Gastrocnemius medialis (tissue), 4 donors: ENCODE measurements around the gene KANSL1.
"Not testable (repeated sequence)": the region's sequence is repeated elsewhere in the genome, so short reads cannot be mapped to it uniquely, and the experiment has no call there.

Experiments
- POLR2A ChIP-seq, 2 donors: fragments of 450-650 bp; IDR thresholded peaks; one replicate each; pipeline ENCODE4 v1.6.1; 2017; ENCODE audit warnings: antibody characterized with exemption in 2 of 2, mild to moderate bottlenecking in 2 of 2, moderate library complexity in 2 of 2
- TF ChIP-seq, protein P1 (sequence below), 5 experiments: fragments of 450-650 bp in 3 of 5; fragments of 200-600 bp in 2 of 5; sonication (generic) in 2 of 5; IDR thresholded peaks in 4 of 5; conservative IDR thresholded peaks in 1 of 5; 1 replicate in 4 of 5; 2 replicates in 1 of 5; pipeline ENCODE4 v1.5.1; 2016 to 2019; ENCODE audit warnings: antibody characterized with exemption in 5 of 5, mild to moderate bottlenecking in 3 of 5, moderate library complexity in 3 of 5

DNA sequence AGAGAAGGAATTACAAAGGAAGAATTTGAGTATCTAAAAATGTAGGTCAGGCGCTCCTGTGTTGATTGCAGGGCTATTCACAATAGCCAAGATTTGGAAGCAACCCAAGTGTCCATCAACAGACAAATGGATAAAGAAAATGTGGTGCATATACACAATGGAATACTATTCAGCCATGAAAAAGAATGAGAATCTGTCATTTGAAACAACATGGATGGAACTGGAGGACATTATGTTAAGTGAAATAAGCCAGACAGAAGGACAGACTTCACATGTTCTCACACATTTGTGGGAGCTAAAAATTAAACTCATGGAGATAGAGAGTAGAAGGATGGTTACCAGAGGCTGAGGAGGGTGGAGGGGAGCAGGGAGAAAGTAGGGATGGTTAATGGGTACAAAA lies 187.1 kb downstream of the KANSL1 start:
- TF ChIP-seq, protein P1, sequence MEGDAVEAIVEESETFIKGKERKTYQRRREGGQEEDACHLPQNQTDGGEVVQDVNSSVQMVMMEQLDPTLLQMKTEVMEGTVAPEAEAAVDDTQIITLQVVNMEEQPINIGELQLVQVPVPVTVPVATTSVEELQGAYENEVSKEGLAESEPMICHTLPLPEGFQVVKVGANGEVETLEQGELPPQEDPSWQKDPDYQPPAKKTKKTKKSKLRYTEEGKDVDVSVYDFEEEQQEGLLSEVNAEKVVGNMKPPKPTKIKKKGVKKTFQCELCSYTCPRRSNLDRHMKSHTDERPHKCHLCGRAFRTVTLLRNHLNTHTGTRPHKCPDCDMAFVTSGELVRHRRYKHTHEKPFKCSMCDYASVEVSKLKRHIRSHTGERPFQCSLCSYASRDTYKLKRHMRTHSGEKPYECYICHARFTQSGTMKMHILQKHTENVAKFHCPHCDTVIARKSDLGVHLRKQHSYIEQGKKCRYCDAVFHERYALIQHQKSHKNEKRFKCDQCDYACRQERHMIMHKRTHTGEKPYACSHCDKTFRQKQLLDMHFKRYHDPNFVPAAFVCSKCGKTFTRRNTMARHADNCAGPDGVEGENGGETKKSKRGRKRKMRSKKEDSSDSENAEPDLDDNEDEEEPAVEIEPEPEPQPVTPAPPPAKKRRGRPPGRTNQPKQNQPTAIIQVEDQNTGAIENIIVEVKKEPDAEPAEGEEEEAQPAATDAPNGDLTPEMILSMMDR (IDR thresholded peaks at IDR 0.05 in 4 of 5, conservative IDR thresholded peaks at IDR 0.05 in 1 of 5) = not testable (repeated sequence)
- not testable (repeated sequence) for TF ChIP-seq POLR2A (IDR thresholded peaks at IDR 0.05)
